Muscle of back (tissue), 13 donors: ENCODE data around the gene CD226. TPM values are rescaled to one million over a fixed set of nuclear protein-coding genes. Genes with fewer than 3 reads are reported as not detected.
A peak's percentile ranks its signal among the peaks of the same experiment; 100 is the strongest.
"Not testable (repeated sequence)": the region's sequence is repeated elsewhere in the genome, so short reads cannot be mapped to it uniquely, and the experiment has no call there.

Source experiments
- DNase-seq, 3 donors: peaks; one replicate each; pipeline versions ENCODE4 v3.0.0 to v3.0.0-alpha.2; 2013
- long read RNA-seq, 9 donors: transcript quantifications; one replicate each; lab custom pipeline, GENCODE V29; 2026
- polyA plus RNA-seq, 10 donors: library from polyadenylated mRNA; unstranded; fragments of 120-200 nt; gene quantifications; one replicate each; pipeline ENCODE4 v1.2.1, GENCODE V29; 2013; ENCODE audit not compliant: insufficient read length in 10 of 10

CD226 gene
- polyA plus RNA-seq: 1 to 10 TPM in 2 of 10 donors, under 1 TPM in 8; 0.37 to 3.4 (median 0.67) TPM
- long read RNA-seq, donor 1: 0 reads
- long read RNA-seq, donor 2: 0 reads
- long read RNA-seq, donor 3: 0 reads
- long read RNA-seq, donor 4: 0 reads
- long read RNA-seq, donor 5: 0 reads
- long read RNA-seq, donor 6: 0 reads
- long read RNA-seq, donor 7: 0 reads
- long read RNA-seq, donor 8: 0 reads
- long read RNA-seq, donor 9: 0 reads

GRCh38 chr18:69947361-69948133 is at the start of gene CD226:
CD226 (minus strand) TSS chr18:69947873; CDS start chr18:69947406, 467 bp downstream.
- DNase-seq: no peak

GRCh38 chr18:69996951-69997798 is 49.5 kb upstream of the CD226 start:
- DNase-seq: no peak

- DNase-seq: no peak
Observed at GRCh38 chr18:69996417-69996816, 48.7 kb upstream of the CD226 start.

GRCh38 chr18:69995774-69996173 is 48.1 kb upstream of the CD226 start:
- DNase-seq: no peak

GRCh38 chr18:69992776-69993175 is 45.1 kb upstream of the CD226 start:
- peak in 1 of 3 donors; percentile 20 for DNase-seq

- no peak for DNase-seq
Observed at GRCh38 chr18:69987870-69988269, 40.2 kb upstream of the CD226 start.

GRCh38 chr18:69985239-69985638 is 37.6 kb upstream of the CD226 start:
- DNase-seq: no peak

- no peak for DNase-seq
Observed at GRCh38 chr18:69982417-69982816, 34.7 kb upstream of the CD226 start.

- DNase-seq: no peak
Observed at GRCh38 chr18:69981948-69982347, 34.3 kb upstream of the CD226 start.

- DNase-seq: no peak
Observed at GRCh38 chr18:69980982-69981804, 33.5 kb upstream of the CD226 start.

GRCh38 chr18:69980509-69980908 is 32.8 kb upstream of the CD226 start:
- no peak for DNase-seq

GRCh38 chr18:69978732-69979715 is 31.4 kb upstream of the CD226 start:
- no peak for DNase-seq

GRCh38 chr18:69975294-69975693 is 27.6 kb upstream of the CD226 start:
- not testable (repeated sequence) for DNase-seq

GRCh38 chr18:69974365-69974764 is 26.7 kb upstream of the CD226 start:
- no peak for DNase-seq

GRCh38 chr18:69969491-69969890 is 21.8 kb upstream of the CD226 start:
- DNase-seq: no peak

GRCh38 chr18:69968039-69968438 is 20.4 kb upstream of the CD226 start:
- DNase-seq: no peak

GRCh38 chr18:69963196-69963595 is 15.5 kb upstream of the CD226 start:
- DNase-seq: no peak

GRCh38 chr18:69961718-69962117 is 14.0 kb upstream of the CD226 start:
- DNase-seq: no peak

GRCh38 chr18:69958422-69958821 is 10.7 kb upstream of the CD226 start:
- no peak for DNase-seq

GRCh38 chr18:69957747-69958146 is 10.1 kb upstream of the CD226 start:
- DNase-seq: no peak
